Breast epithelium (tissue), 4 donors: Measurements from ENCODE around the gene DAP3. TPM values are rescaled to one million over a fixed set of nuclear protein-coding genes. Genes with fewer than 3 reads are reported as not detected.
"Not testable (repeated sequence)": the region's sequence is repeated elsewhere in the genome, so short reads cannot be mapped to it uniquely, and the experiment has no call there.

Source experiments
- DNase-seq, 2 donors: peaks; one replicate each; pipeline ENCODE4 v3.0.0-alpha.2; 2019; ENCODE audit warnings: low spot score in 2 of 2
- H3K27ac ChIP-seq, 2 donors: fragments of 200-600 bp; sonication (generic) in 1 of 2; one replicate each; pipeline ENCODE4 v1.5.1; 2016 to 2019; ENCODE audit warnings: mild to moderate bottlenecking in 1 of 2
- H3K27me3 ChIP-seq, 2 donors: fragments of 200-600 bp; sonication (generic) in 1 of 2; one replicate each; pipeline versions ENCODE4 v1.5.1 to v1.6.0; 2017 to 2019; ENCODE audit warnings: control low read depth in 1 of 2, mild to moderate bottlenecking in 1 of 2
- H3K36me3 ChIP-seq: fragments of 200-600 bp; one replicate; pipeline ENCODE4 v1.5.1; 2019
- H3K4me1 ChIP-seq, 2 donors: fragments of 200-600 bp; sonication (generic); one replicate each; pipeline ENCODE4 v1.5.1; 2016 to 2019; ENCODE audit warnings: control low read depth in 1 of 2
- H3K4me3 ChIP-seq, 3 donors: fragments of 200-600 bp; sonication (generic); 1 replicate in 2 of 3; 2 replicates in 1 of 3; pipeline ENCODE4 v1.5.1; 2016 to 2019; ENCODE audit warnings: mild to moderate bottlenecking in 3 of 3, moderate library complexity in 2 of 3
- H3K9me3 ChIP-seq, 2 donors: fragments of 200-600 bp; sonication (generic) in 1 of 2; one replicate each; pipeline ENCODE4 v1.5.1; 2016 to 2019; ENCODE audit warnings: control low read depth in 1 of 2
- CTCF ChIP-seq, 3 donors: fragments of 450-650 bp; IDR thresholded peaks; one replicate each; pipeline ENCODE4 v1.5.1; 2016 to 2017; ENCODE audit warnings: antibody characterized with exemption in 3 of 3, mild to moderate bottlenecking in 3 of 3, moderate library complexity in 3 of 3
- POLR2A ChIP-seq: fragments of 450-650 bp; IDR thresholded peaks from one replicate; pipeline ENCODE4 v1.6.1; 2016; ENCODE audit warnings: antibody characterized with exemption, mild to moderate bottlenecking, moderate library complexity
- POLR2AphosphoS5 ChIP-seq, 3 donors: sonication (generic); formaldehyde crosslinking; IDR thresholded peaks; one replicate each; pipeline ENCODE4 v1.6.1; 2017; ENCODE audit warnings: antibody characterized with exemption in 3 of 3
- intact Hi-C: fragments of 100-400 bp; cut with DNase I; formaldehyde crosslinking; loops from one replicate; pipeline ENCODE4 v1.15.1; 2023; ENCODE audit warnings: low total_unique reads
- total RNA-seq, 3 donors: library from RNA; depleted of rRNA; stranded (reverse); fragments of >200 nt; gene quantifications; one replicate each; pipeline ENCODE4 v1.1.0, GENCODE V29; 2016

Gene DAP3
- total RNA-seq, 3 donors from 2014 or later: 143 to 195 (median 168) TPM

- Histone ChIP-seq H3K4me1 (peaks cover 0 to 9% of the 10 kb centered on the region in 2 donors), H3K4me3 (no peak overlapping the region), H3K27me3 (no peaks in the 10 kb centered on the region), H3K27ac (no peak overlapping the region), H3K9me3 (no peaks in the 10 kb centered on the region), H3K36me3 (no peaks in the 10 kb centered on the region)
- DNase-seq: no peak
- TF ChIP-seq CTCF (IDR thresholded peaks at IDR 0.05) (no peak), POLR2AphosphoS5 (IDR thresholded peaks at IDR 0.05) (no peak), POLR2A (no peak)
- intact Hi-C loops: no loop called here
Observed at GRCh38 chr1:155698382-155699038, 9.6 kb downstream of the DAP3 start.

- DNase-seq, intact Hi-C loops: not testable (repeated sequence)
Observed at GRCh38 chr1:155699062-155699461, 10.2 kb downstream of the DAP3 start.

GRCh38 chr1:155701675-155702074 lies 12.8 kb downstream of the DAP3 start:
- H3K27ac ChIP-seq, DNase-seq, intact Hi-C loops, H3K4me3 ChIP-seq, H3K27me3 ChIP-seq, H3K36me3 ChIP-seq, H3K4me1 ChIP-seq, H3K9me3 ChIP-seq: not testable (repeated sequence)

More at GRCh38 chr1:155699062-155699461, 10.2 kb downstream of the DAP3 start:
- H3K36me3 ChIP-seq, H3K4me1 ChIP-seq, H3K4me3 ChIP-seq, H3K27ac ChIP-seq, H3K9me3 ChIP-seq, H3K27me3 ChIP-seq: not testable (repeated sequence)

GRCh38 chr1:155703216-155703615 lies 14.3 kb downstream of the DAP3 start:
- DNase-seq: no peak
- Histone ChIP-seq H3K9me3 (no peaks in the 10 kb centered on the region), H3K27ac (no peak overlapping the region), H3K4me1 (no peaks in the 10 kb centered on the region), H3K4me3 (no peak overlapping the region), H3K27me3 (no peaks in the 10 kb centered on the region), H3K36me3 (no peaks in the 10 kb centered on the region)
- intact Hi-C loops: no loop called here
- no peak for TF ChIP-seq CTCF (IDR thresholded peaks at IDR 0.05)
- TF ChIP-seq POLR2A: no peak
- no peak for TF ChIP-seq POLR2AphosphoS5 (IDR thresholded peaks at IDR 0.05)

- H3K9me3 ChIP-seq, H3K27ac ChIP-seq, H3K27me3 ChIP-seq, H3K36me3 ChIP-seq, intact Hi-C loops, H3K4me1 ChIP-seq, DNase-seq, H3K4me3 ChIP-seq: not testable (repeated sequence)
Observed at GRCh38 chr1:155704414-155704813, 15.5 kb downstream of the DAP3 start.

GRCh38 chr1:155706139-155706538 lies 17.2 kb downstream of the DAP3 start:
- no peak for DNase-seq
- TF ChIP-seq POLR2AphosphoS5 (IDR thresholded peaks at IDR 0.05) (no peak), CTCF (IDR thresholded peaks at IDR 0.05) (no peak), POLR2A (no peak)
- Histone ChIP-seq H3K4me1 (no peaks in the 10 kb centered on the region), H3K36me3 (no peaks in the 10 kb centered on the region), H3K27ac (no peak overlapping the region), H3K9me3 (no peaks in the 10 kb centered on the region), H3K27me3 (no peaks in the 10 kb centered on the region), H3K4me3 (no peak overlapping the region)
- intact Hi-C loops: no loop called here

- no peak for TF ChIP-seq POLR2A
- no peak for TF ChIP-seq POLR2AphosphoS5 (IDR thresholded peaks at IDR 0.05)
- no peak for TF ChIP-seq CTCF (IDR thresholded peaks at IDR 0.05)
- intact Hi-C loops: no loop called here
- H3K27ac ChIP-seq: no peak overlapping the region
- no peaks in the 10 kb centered on the region for H3K27me3 ChIP-seq
- no peak for DNase-seq
- H3K36me3 ChIP-seq: no peaks in the 10 kb centered on the region
- H3K4me3 ChIP-seq: no peak overlapping the region
- H3K4me1 ChIP-seq: no peaks in the 10 kb centered on the region
- H3K9me3 ChIP-seq: no peaks in the 10 kb centered on the region
Observed at GRCh38 chr1:155709391-155709790, 20.5 kb downstream of the DAP3 start.

- intact Hi-C loops, H3K27me3 ChIP-seq, DNase-seq: not testable (repeated sequence)
Observed at GRCh38 chr1:155711457-155711856, 22.6 kb downstream of the DAP3 start.

GRCh38 chr1:155712636-155713035 lies 23.7 kb downstream of the DAP3 start:
- H3K9me3 ChIP-seq, H3K27me3 ChIP-seq, H3K4me3 ChIP-seq, H3K4me1 ChIP-seq, intact Hi-C loops, DNase-seq, H3K36me3 ChIP-seq, H3K27ac ChIP-seq: not testable (repeated sequence)

More at GRCh38 chr1:155711457-155711856, 22.6 kb downstream of the DAP3 start:
- H3K4me1 ChIP-seq, H3K9me3 ChIP-seq, H3K36me3 ChIP-seq, H3K4me3 ChIP-seq, H3K27ac ChIP-seq: not testable (repeated sequence)
